SK-N-DZ (cell line): ENCODE measurements around the gene TRIOBP.
"Not testable (repeated sequence)": the region's sequence is repeated elsewhere in the genome, so short reads cannot be mapped to it uniquely, and the experiment has no call there.

Source experiments
- DNase-seq: peaks from one replicate; pipeline ENCODE4 v3.0.0-alpha.2; 2015; ENCODE audit warnings: low spot score

The TRIOBP gene

GRCh38 chr22:37692627-37693285 is 4.1 kb upstream of the TRIOBP start:
- DNase-seq, result no peak

- not testable (repeated sequence) for DNase-seq
Measured at GRCh38 chr22:37694131-37694530, 2.7 kb upstream of the TRIOBP start.

GRCh38 chr22:37696260-37696656 is 590 bp upstream of the TRIOBP start:
- DNase-seq, result not testable (repeated sequence)

GRCh38 chr22:37697538-37697835 is 639 bp downstream of the TRIOBP start:
- no peak for DNase-seq

GRCh38 chr22:37701141-37701786 is 4.4 kb downstream of the TRIOBP start:
- DNase-seq, result no peak

GRCh38 chr22:37703906-37704305 is 7.1 kb downstream of the TRIOBP start:
- DNase-seq, result no peak

- no peak for DNase-seq
Measured at GRCh38 chr22:37704645-37705044, 7.8 kb downstream of the TRIOBP start.

- no peak for DNase-seq
Measured at GRCh38 chr22:37705205-37705604, 8.4 kb downstream of the TRIOBP start.

GRCh38 chr22:37708580-37709444 is 12.0 kb downstream of the TRIOBP start:
- DNase-seq, result no peak

- no peak for DNase-seq
Measured at GRCh38 chr22:37709445-37709765, 12.6 kb downstream of the TRIOBP start.

- DNase-seq, result no peak
Measured at GRCh38 chr22:37710675-37711074, 13.8 kb downstream of the TRIOBP start.

- no peak for DNase-seq
Measured at GRCh38 chr22:37711490-37711889, 14.6 kb downstream of the TRIOBP start.

- DNase-seq, result no peak
Measured at GRCh38 chr22:37713761-37714160, 16.9 kb downstream of the TRIOBP start.

GRCh38 chr22:37714634-37715033 is 17.8 kb downstream of the TRIOBP start:
- no peak for DNase-seq

- DNase-seq, result no peak
Measured at GRCh38 chr22:37715760-37716159, 18.9 kb downstream of the TRIOBP start.

- DNase-seq, result no peak
Measured at GRCh38 chr22:37716708-37717107, 19.9 kb downstream of the TRIOBP start.

- not testable (repeated sequence) for DNase-seq
Measured at GRCh38 chr22:37717235-37717634, 20.4 kb downstream of the TRIOBP start.

- DNase-seq, result not testable (repeated sequence)
Measured at GRCh38 chr22:37717746-37718305, 21.0 kb downstream of the TRIOBP start.

- DNase-seq, result no peak
Measured at GRCh38 chr22:37725551-37726240, 28.8 kb downstream of the TRIOBP start.

- DNase-seq, result no peak
Measured at GRCh38 chr22:37726241-37726887, 29.5 kb downstream of the TRIOBP start.

- no peak for DNase-seq
Measured at GRCh38 chr22:37728620-37729019, 31.8 kb downstream of the TRIOBP start.
